DND-41 (cell line): ENCODE data around the gene SEMA4A.

ENCODE experiments used
- CTCF ChIP-seq: IDR thresholded peaks from 2 replicates; pipeline ENCODE4 v1.5.1; 2012; ENCODE audit warnings: borderline replicate concordance, low read length, moderate library complexity, mild to moderate bottlenecking; ENCODE audit not compliant: poor library complexity, severe bottlenecking; ENCODE audit errors: extremely low read depth
- EZH2 ChIP-seq: IDR thresholded peaks from 3 replicates; pipeline ENCODE4 v1.6.1; 2012; ENCODE audit warnings: borderline replicate concordance, low read depth, mild to moderate bottlenecking, moderate library complexity, low read length, inconsistent platforms; ENCODE audit not compliant: severe bottlenecking

GRCh38 chr1:156134716-156135435 lies 18.5 kb upstream of the SEMA4A start:
- no peak for TF ChIP-seq CTCF
- no peak for TF ChIP-seq EZH2
